ENCODE results near the gene RBFOX2. TPM values are rescaled to one million over a fixed set of nuclear protein-coding genes. Genes with fewer than 3 reads are reported as not detected.

Gene RBFOX2
- total and polyA plus RNA-seq, 2 of the 8 experiments (the other 6 are each of a cell fraction or from before 2014, with no cell fraction given) = 121 to 122 TPM

DNA sequence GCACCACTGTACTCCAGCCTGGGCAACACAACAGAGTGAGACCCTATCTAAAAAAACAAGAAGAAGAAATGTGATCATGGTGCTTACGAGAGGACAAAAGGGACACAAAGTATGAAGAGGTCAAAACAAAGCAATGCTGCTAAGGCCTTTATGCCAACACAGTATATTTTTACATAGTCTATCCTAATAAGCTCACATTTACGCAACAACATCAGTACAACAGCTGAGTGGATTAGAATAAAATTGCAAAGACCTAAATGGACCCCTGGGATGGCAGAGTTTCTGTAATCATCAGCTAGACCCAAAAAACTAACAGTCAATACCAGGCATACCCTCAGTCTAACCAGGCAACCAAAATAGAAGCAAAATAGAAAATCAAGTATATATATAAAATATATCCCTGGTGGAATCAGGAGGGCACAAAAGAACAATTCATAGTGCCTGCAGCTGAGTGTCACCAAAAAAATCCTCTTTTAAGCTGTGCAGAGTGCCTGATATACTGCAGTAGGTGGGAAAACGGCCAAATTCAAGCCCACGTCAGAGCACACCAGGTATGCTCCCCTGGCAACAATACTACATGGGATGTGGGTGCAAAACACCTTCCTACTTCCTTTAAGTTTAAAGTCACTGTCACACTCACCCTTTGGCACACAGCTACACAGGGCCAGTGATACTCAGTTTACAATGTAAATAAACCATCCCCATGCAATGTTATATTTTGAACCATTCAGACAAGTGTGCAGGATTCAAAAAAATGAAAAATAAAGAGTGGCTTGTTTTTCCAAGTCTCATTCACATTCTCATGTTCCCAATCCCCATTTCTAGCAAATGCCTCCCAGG is 57.8 kb downstream of the RBFOX2 start (continued):
- TF ChIP-seq, protein P1, sequence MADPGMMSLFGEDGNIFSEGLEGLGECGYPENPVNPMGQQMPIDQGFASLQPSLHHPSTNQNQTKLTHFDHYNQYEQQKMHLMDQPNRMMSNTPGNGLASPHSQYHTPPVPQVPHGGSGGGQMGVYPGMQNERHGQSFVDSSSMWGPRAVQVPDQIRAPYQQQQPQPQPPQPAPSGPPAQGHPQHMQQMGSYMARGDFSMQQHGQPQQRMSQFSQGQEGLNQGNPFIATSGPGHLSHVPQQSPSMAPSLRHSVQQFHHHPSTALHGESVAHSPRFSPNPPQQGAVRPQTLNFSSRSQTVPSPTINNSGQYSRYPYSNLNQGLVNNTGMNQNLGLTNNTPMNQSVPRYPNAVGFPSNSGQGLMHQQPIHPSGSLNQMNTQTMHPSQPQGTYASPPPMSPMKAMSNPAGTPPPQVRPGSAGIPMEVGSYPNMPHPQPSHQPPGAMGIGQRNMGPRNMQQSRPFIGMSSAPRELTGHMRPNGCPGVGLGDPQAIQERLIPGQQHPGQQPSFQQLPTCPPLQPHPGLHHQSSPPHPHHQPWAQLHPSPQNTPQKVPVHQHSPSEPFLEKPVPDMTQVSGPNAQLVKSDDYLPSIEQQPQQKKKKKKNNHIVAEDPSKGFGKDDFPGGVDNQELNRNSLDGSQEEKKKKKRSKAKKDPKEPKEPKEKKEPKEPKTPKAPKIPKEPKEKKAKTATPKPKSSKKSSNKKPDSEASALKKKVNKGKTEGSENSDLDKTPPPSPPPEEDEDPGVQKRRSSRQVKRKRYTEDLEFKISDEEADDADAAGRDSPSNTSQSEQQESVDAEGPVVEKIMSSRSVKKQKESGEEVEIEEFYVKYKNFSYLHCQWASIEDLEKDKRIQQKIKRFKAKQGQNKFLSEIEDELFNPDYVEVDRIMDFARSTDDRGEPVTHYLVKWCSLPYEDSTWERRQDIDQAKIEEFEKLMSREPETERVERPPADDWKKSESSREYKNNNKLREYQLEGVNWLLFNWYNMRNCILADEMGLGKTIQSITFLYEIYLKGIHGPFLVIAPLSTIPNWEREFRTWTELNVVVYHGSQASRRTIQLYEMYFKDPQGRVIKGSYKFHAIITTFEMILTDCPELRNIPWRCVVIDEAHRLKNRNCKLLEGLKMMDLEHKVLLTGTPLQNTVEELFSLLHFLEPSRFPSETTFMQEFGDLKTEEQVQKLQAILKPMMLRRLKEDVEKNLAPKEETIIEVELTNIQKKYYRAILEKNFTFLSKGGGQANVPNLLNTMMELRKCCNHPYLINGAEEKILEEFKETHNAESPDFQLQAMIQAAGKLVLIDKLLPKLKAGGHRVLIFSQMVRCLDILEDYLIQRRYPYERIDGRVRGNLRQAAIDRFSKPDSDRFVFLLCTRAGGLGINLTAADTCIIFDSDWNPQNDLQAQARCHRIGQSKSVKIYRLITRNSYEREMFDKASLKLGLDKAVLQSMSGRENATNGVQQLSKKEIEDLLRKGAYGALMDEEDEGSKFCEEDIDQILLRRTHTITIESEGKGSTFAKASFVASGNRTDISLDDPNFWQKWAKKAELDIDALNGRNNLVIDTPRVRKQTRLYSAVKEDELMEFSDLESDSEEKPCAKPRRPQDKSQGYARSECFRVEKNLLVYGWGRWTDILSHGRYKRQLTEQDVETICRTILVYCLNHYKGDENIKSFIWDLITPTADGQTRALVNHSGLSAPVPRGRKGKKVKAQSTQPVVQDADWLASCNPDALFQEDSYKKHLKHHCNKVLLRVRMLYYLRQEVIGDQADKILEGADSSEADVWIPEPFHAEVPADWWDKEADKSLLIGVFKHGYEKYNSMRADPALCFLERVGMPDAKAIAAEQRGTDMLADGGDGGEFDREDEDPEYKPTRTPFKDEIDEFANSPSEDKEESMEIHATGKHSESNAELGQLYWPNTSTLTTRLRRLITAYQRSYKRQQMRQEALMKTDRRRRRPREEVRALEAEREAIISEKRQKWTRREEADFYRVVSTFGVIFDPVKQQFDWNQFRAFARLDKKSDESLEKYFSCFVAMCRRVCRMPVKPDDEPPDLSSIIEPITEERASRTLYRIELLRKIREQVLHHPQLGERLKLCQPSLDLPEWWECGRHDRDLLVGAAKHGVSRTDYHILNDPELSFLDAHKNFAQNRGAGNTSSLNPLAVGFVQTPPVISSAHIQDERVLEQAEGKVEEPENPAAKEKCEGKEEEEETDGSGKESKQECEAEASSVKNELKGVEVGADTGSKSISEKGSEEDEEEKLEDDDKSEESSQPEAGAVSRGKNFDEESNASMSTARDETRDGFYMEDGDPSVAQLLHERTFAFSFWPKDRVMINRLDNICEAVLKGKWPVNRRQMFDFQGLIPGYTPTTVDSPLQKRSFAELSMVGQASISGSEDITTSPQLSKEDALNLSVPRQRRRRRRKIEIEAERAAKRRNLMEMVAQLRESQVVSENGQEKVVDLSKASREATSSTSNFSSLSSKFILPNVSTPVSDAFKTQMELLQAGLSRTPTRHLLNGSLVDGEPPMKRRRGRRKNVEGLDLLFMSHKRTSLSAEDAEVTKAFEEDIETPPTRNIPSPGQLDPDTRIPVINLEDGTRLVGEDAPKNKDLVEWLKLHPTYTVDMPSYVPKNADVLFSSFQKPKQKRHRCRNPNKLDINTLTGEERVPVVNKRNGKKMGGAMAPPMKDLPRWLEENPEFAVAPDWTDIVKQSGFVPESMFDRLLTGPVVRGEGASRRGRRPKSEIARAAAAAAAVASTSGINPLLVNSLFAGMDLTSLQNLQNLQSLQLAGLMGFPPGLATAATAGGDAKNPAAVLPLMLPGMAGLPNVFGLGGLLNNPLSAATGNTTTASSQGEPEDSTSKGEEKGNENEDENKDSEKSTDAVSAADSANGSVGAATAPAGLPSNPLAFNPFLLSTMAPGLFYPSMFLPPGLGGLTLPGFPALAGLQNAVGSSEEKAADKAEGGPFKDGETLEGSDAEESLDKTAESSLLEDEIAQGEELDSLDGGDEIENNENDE (IDR thresholded peaks at IDR 0.05; ENCODE audit: insufficient replicate concordance, low read length) = no peak
- TF ChIP-seq HDAC2 (IDR thresholded peaks at IDR 0.05; ENCODE audit: borderline replicate concordance in 1 of 2, low read depth in 2 of 2, low read length in 2 of 2) = no peak
- no peak for TF ChIP-seq E2F6 (IDR thresholded peaks at IDR 0.05)
- no peak for TF ChIP-seq TEAD4 (IDR thresholded peaks at IDR 0.05; ENCODE audit: low read depth, low read length)
- TF ChIP-seq SP2 (IDR thresholded peaks at IDR 0.05; ENCODE audit: low read length) = no peak
- TF ChIP-seq KDM5A (IDR thresholded peaks at IDR 0.05; ENCODE audit: low read length) = no peak
- no peak for TF ChIP-seq BACH1 (IDR thresholded peaks at IDR 0.05; ENCODE audit: low read length)
- TF ChIP-seq KDM1A (IDR thresholded peaks at IDR 0.05; ENCODE audit: borderline replicate concordance, low read length) = no peak

All from H1 (cell line).